HG02763 (cell line): ENCODE results near the gene NET1.

Experiments used
- ATAC-seq: cut with Tn5 transposase; IDR thresholded peaks from one replicate; pipeline ENCODE4 v1.9.1; 2021; ENCODE audit warnings: mild to moderate bottlenecking, moderate library complexity; ENCODE audit not compliant: unreplicated experiment

The NET1 gene

GRCh38 chr10:5479481-5480161 lies 67.3 kb downstream of the NET1 start:
- ATAC-seq = no peak

GRCh38 chr10:5480162-5480941 lies 68.0 kb downstream of the NET1 start:
- no peak for ATAC-seq

DNA sequence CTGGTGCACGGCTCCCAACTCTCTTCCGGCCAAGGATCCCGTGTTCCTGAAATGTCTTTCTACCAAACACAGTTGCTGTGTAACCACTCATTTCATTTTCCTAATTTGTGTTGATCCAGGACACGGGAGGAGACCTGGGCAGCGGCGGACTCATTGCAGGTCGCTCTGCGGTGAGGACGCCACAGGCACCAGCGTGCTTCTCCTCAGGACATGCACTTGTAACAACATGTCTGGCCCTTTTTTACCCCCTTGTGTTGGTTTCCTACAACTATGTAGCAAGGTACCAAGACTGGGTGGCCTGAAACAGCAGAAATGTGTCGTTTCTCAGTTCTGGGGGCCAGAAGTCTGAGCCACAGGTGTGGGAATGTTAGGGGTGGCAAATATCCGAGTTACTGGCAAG lies 68.8 kb downstream of the NET1 start:
- ATAC-seq = no peak

DNA sequence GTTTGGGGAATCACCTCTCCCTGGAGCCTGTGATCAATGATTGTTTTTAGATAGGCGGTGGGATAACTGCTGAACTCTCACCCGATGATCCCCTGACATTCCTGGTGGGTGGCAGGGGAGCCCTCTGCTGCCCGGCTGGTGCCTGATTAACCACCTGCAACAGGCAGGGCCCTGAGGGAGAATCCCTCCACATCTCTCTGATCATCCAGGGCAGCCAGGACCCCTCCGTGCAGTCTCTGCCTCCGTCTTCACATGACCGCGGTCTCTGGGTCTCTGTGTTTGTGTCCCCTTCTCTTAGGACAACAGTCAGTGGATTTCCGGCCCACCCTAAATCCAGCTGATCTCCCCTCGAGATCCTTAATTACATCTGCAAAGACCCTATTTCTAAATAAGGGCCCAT lies 69.7 kb downstream of the NET1 start:
- ATAC-seq = no peak

GRCh38 chr10:5484205-5484604 lies 71.8 kb downstream of the NET1 start:
- no peak for ATAC-seq

GRCh38 chr10:5485290-5485689 lies 72.9 kb downstream of the NET1 start:
- no peak for ATAC-seq

DNA sequence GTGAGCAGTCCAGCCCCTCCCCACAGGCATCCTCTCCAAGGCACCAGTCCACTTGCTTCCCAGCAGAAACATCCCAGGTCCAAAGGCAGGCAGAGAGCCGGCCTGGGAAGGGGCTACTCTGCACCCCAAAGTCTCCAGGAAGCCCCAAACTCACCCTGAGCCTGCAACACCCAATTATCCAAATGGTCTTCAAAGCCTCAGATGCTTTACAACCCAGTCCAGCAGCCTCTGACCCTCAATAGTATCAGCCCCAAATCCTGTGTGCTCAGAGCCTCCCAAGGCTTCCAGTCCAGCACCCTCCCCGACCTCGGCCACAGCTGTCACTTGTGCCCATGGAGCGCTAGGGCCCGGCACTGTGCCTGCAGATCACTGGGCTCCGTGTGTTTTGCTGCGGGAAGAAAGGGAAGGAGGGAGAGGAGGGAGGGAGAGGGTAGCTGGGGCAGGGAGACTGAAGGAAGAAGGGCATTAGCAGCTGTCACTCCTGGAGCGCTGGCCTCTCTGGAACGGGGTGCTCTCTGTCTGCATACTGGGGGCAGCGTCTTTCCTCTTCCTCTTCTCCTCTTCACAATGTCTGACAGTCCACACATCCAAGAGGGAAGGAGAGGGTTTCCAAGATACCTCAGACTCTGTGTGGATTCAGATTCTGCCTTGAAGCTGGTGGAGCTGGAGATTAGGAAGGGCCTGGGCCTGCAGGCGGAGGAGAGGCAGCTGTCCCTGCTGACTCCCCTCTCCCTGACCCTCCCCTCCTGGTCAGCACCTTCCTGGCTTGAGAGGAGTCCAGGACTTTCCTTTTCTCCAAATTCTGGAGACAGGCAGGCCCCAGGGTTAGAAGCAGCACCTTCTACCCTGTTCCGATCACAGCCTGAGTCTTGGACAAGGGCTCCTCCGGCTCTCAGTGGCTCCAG lies 73.8 kb downstream of the NET1 start:
- no peak for ATAC-seq

DNA sequence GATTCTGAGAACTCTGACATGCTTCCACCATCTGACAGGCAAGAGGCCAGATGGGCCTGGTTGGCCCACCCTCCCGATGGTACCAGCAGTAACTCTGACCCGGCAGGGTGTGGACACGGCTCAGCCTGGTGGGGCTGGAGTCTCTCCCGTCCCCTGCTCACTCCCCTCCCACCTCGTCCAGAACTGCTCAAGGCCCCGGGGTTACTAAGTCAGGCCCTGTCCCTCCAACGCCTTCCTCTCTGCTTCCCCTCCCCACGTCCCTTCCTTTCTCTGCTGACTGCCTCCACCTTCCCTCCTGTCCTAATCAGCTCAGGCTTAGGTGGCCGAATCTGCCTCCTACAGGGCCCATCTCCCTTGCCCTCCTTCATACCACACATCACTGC lies 74.5 kb downstream of the NET1 start:
- ATAC-seq = no peak

DNA sequence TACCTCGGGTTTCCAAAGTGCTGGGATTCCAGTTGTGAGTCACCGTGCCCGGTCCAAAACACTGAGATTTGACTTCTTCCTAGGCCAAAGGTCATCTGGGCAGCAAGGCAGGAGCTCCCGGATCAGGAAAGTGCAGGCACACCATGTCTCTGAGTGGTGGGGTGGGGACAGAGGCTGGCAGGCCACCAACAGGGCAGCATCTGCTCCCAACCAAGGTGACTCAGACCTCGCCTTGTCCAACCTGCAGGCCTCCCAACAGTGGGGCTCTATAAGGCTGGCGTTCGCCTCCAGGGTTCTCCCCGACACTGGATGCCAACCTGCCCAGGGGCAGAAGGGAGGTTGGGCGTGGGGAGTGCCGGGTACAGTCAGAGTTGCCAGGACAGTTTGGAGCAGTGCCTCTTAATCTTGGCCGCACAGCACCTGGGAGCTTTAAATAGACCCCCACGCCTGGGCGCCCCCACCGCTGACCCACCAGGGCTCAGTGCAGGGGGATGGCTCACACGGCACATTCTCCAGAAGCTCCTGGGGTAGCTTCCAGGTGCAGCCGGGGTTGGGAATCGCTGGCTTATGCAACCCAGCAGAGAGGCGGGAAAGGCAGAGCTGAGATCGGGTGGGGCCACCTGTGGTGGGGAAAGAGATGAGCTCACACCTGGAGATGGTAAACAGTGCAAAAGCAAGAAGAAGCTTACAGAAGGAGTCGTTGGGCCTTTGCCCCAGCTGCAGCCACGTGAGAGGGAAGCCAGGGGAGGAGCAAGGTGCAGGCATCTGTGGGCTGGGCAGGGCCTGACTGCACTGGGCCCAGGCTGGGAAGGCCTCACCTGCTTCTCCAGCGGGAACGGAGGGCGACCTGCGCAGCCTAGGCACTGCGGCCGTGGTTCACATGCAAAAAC lies 76.2 kb downstream of the NET1 start:
- no peak for ATAC-seq

GRCh38 chr10:5490032-5490431 lies 77.7 kb downstream of the NET1 start:
- no peak for ATAC-seq

DNA sequence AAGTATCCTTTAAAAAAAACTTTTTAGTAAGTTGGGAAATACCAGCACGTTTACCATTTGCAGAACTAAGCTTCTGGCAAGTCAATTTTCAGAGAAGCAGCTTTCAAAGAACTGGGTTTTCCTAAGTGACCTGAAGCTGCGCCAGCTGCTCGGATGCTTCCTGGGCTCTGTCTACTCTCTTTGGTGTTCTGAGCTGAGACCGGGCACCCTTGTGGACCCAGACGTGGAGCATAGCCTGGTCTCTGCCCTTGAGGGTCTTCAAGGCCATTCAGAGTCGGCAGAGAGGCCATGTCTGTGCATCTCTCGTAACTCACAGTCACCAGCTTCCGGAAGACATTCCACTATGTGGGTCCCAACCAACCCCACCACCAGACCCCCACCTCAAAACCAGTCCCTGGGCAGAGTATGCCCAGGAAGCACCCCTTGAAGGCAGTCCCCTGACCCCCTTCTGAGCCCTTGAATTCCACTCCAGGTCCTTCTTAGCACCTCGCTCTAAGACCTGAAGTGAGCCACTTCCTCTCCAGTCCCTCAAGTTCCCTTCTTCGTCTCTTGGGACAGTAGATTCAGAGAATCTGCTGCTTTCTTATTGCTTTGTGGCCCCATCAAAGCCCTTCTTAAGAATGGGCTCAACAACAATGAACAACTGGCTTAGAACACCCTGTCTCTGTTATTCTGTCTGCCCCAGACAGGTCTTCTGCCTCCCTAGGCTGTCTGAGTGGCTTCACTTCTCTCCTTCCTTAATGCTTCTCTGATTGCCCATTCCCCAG lies 78.5 kb downstream of the NET1 start:
- no peak for ATAC-seq

GRCh38 chr10:5491477-5491876 lies 79.1 kb downstream of the NET1 start:
- ATAC-seq = no peak

DNA sequence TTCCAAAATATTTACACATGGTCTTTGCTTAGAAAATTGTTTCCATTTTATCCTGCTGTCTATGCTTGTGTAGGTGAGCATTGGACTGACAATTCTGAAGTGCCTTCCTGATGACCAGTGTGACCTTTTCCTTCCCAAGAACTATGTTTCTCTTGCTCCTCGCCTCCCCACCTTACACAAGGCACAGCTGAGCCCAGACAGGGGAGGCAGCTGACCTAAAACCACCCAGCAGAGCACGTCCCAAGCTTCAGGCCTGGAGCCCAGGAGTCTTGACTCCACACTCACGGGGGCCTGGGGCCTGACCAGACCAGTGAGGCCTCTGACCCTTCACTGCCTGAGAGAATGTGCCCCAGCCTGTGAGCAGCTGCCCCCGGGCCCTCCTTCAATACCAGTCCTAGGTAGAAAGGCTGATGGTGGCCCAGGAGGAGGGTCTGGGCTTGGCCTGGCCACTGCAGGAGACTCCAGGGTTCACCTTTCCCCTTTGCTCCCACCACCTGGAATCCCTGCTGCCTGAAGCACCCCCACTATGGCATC lies 80.0 kb downstream of the NET1 start:
- no peak for ATAC-seq

DNA sequence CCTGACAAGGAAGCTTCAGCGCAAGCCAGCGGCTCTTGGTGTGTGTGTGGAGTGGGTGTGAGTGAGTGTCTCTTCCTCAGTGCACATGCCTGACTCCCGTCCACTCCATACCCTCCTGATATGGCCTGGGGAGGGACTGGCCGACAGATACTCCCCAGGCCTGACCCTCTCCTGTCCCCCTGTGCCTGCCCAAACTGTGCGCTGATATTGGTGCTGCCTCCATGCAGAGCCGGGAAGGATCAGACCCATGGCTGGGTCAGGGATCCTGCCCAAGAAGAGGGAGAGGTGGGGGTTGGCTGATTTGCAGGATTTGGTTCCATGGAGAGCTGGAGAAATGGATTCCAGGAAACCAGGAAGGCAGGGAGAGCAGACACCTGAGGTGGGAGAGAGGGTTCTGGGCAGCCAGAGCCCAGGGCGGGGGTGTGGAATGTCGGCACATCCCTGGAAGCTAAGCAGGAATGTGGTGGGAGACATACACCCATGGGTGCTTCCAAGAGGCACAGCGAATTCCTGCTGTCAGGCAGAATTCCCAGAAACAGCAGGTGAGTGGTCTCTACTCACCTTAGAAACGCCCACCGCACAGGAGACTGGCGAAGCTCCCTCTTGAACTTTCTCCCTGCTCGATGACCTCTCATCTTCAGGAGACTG lies 80.7 kb downstream of the NET1 start:
- no peak for ATAC-seq

DNA sequence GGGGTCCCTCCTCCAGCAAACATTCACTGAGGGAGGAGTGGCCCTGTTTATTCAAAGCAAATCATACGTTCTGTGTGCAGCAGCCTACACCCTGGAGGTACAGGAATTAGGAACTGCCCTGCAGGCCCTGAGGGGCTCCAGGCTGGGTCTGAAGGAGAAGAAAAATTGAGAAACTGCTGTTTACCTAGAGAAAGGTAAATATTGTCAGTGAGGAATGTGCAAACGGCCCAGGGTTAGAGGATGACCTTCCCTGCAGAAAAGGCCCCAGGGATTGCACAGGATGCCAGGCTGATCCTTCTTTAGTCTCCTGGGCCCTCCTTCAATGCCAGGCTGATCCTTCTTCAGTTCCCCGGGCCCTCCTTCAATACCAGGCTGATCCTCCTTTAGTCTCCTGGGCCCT lies 81.3 kb downstream of the NET1 start:
- no peak for ATAC-seq

DNA sequence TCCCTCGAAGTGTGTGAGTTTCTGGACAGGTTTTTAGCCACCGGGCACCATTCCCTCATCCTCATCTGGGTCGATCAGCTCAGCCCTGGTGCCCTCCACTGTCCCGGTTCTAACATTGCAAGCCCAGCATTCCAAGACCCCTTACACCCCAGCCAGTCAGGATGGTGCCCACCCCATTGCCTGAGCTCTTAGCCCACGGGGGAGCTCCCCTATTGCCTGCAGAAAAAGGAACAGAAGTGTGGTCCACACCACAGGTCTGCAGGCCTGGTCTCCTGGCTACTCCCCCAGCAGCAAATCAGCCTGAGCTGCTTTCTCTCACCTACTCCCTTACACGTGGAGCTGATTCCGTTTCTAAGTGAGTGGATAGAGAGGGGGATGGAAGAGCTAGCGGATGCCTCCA lies 82.3 kb downstream of the NET1 start:
- no peak for ATAC-seq

DNA sequence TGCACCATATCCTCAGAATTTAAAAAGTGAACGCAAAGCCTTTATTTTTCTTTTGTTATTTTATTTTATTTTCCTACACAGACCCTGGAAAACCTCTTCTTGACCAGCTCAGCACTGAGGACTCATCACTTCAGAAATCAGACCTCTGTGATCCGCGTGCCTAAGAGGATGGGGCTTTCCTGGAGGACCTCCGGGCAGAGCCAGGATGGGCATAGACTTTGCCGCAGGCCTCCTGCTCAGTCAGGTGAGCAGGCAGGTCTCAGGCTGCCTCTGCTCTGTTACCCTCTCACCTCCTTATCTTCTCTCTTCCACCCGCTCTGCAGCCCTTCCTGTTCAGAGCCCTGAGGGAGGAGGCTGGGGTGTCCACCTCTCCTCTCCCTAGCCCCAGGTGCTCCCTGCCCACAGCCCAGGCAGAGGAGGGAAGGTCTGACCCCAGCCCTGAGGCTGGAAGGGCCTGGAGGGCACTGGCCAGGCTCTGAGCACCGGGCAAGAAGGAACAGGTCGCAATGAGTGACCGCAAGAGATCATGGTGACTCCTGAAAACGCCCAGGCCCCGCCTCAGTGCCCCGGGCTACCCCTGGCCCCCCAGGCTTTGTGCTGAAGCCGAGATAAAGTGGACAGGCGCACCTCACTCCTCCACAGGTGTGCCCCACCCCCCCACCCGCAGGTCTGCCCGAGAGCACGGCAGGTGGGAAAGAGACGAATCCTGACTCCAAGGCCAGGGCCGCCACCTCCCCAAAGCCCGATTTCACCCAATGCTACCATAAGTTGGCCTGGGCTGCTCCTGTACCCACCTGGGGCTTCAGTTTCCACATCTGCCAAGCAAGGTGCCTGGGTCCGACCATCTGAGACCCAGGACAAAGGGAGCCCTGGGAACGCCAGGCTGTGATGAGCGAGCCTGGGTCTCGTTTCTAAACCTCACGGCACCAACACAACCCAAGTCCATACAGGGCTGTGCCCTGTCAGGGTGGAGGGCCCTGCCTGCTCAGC lies 84.2 kb downstream of the NET1 start:
- ATAC-seq = no peak

- ATAC-seq = no peak
Observed at GRCh38 chr10:5497289-5497688, 84.9 kb downstream of the NET1 start.
